H1 (cell line): ENCODE measurements around the gene SNAPC2. TPM values are rescaled to one million over a fixed set of nuclear protein-coding genes. Genes with fewer than 3 reads are reported as not detected.

Source experiments
- ATF2 ChIP-seq: IDR thresholded peaks from 2 replicates; pipeline ENCODE4 v1.6.1; 2012; ENCODE audit warnings: low read length, inconsistent platforms
- CBX5 ChIP-seq: fragments of 300-800, 300-1000 bp; sonication (generic); IDR thresholded peaks from 2 replicates; pipeline ENCODE4 v1.7.1; 2016; ENCODE audit warnings: antibody characterized with exemption, low read length, low read depth
- CBX8 ChIP-seq: fragments of 300-800, 300-1000 bp; sonication (generic); IDR thresholded peaks from 2 replicates; pipeline ENCODE4 v1.7.1; 2016; ENCODE audit warnings: low read depth, low read length, borderline replicate concordance
- CEBPB ChIP-seq: IDR thresholded peaks from 2 replicates; pipeline ENCODE4 v1.6.1; 2012; ENCODE audit warnings: low read depth, low read length
- CHD2 ChIP-seq: IDR thresholded peaks from 2 replicates; pipeline ENCODE4 v1.6.1; 2012; ENCODE audit warnings: low read length, improper control_type of control experiment
- CTBP2 ChIP-seq: IDR thresholded peaks from 2 replicates; pipeline ENCODE4 v1.7.0; 2011; ENCODE audit warnings: borderline replicate concordance, mild to moderate bottlenecking, moderate library complexity, mixed read lengths, low read length; ENCODE audit not compliant: insufficient read depth, insufficient read length
- EZH2 ChIP-seq: fragments of 200-600 bp; sonication (generic); IDR thresholded peaks from 2 replicates; pipeline ENCODE4 v1.7.1; 2012; ENCODE audit warnings: low read depth, mild to moderate bottlenecking, moderate library complexity, low read length, inconsistent platforms; ENCODE audit not compliant: severe bottlenecking
- GABPA ChIP-seq: IDR thresholded peaks from 2 replicates; pipeline ENCODE4 v1.6.1; 2011; ENCODE audit warnings: mild to moderate bottlenecking, low read length, moderate library complexity, borderline replicate concordance; ENCODE audit not compliant: insufficient read depth
- KDM1A ChIP-seq: fragments of 200-600, 300-600 bp; sonication (generic); IDR thresholded peaks from 2 replicates; pipeline ENCODE4 v1.7.1; 2016; ENCODE audit warnings: mild to moderate bottlenecking, low read length, borderline replicate concordance
- NANOG ChIP-seq: IDR thresholded peaks from 2 replicates; pipeline ENCODE4 v1.6.1; 2011; ENCODE audit warnings: low read length, low read depth, mild to moderate bottlenecking, inconsistent platforms; ENCODE audit not compliant: insufficient read depth, poor library complexity, severe bottlenecking
- POU5F1 ChIP-seq: IDR thresholded peaks from 2 replicates; pipeline ENCODE4 v1.6.1; 2011; ENCODE audit warnings: low read depth, mild to moderate bottlenecking, low read length, moderate library complexity
- RAD21 ChIP-seq, 2 experiments: IDR thresholded peaks in 1 of 2; conservative IDR thresholded peaks in 1 of 2; 2 replicates each; pipeline ENCODE4 v1.6.1; 2011; ENCODE audit warnings: low read depth in 2 of 2, low read length in 2 of 2, improper control_type of control experiment in 1 of 2, inconsistent platforms in 1 of 2, mild to moderate bottlenecking in 1 of 2, moderate library complexity in 1 of 2
- SRF ChIP-seq: IDR thresholded peaks from 2 replicates; pipeline ENCODE4 v1.6.1; 2011; ENCODE audit warnings: mild to moderate bottlenecking, low read depth, low read length, moderate library complexity
- TAF7 ChIP-seq: optimal IDR thresholded peaks from 2 replicates; pipeline ENCODE3; 2011; ENCODE audit warnings: low read depth, mild to moderate bottlenecking, inconsistent platforms, low read length, moderate library complexity, borderline replicate concordance
- TCF12 ChIP-seq: IDR thresholded peaks from 2 replicates; pipeline ENCODE4 v1.6.1; 2011; ENCODE audit warnings: low read depth, mild to moderate bottlenecking, low read length
- TEAD4 ChIP-seq: IDR thresholded peaks from 2 replicates; pipeline ENCODE4 v1.6.1; 2012; ENCODE audit warnings: low read depth, low read length, inconsistent platforms, mixed read lengths
- ZNF274 ChIP-seq: IDR thresholded peaks from 2 replicates; pipeline ENCODE4 v1.7.0; 2012; ENCODE audit warnings: low read length, borderline replicate concordance; ENCODE audit errors: extremely low read depth
- polyA plus RNA-seq, 7 experiments: library from polyadenylated mRNA; depleted of rRNA in 3 of 7; stranded (reverse) in 5 of 7; unstranded in 2 of 7; fragments of >200 nt in 5 of 7; fragments of 200-250 nt in 2 of 7; gene quantifications; 1 replicate in 5 of 7; 2 replicates in 1 of 7; 4 replicates in 1 of 7; pipeline versions ENCODE4 v1.2.1 to v1.2.3, GENCODE V29; 2011 to 2013; ENCODE audit warnings: missing spikeins in 2 of 7, mixed read lengths in 2 of 7
- total RNA-seq: library from RNA; stranded (reverse); fragmentation: NEBNext Ultra II Directional; extraction: Animal tissue kit (Norgen Biotek cat#: 25700); gene quantifications from 2 replicates; pipeline ENCODE4 v1.2.1, GENCODE V29; 2021
- TF ChIP-seq, protein P1 (sequence below): IDR thresholded peaks from 2 replicates; pipeline ENCODE4 v1.6.1; 2012; ENCODE audit warnings: inconsistent platforms
- TF ChIP-seq, protein P2 (sequence below): IDR thresholded peaks from 2 replicates; pipeline ENCODE4 v1.6.1; 2011; ENCODE audit warnings: low read length, improper control_type of control experiment

SNAPC2 gene
- total and polyA plus RNA-seq, 2 of the 8 experiments (the other 6 are each of a cell fraction or from before 2014, with no cell fraction given) = 18.2 to 20.3 TPM

DNA sequence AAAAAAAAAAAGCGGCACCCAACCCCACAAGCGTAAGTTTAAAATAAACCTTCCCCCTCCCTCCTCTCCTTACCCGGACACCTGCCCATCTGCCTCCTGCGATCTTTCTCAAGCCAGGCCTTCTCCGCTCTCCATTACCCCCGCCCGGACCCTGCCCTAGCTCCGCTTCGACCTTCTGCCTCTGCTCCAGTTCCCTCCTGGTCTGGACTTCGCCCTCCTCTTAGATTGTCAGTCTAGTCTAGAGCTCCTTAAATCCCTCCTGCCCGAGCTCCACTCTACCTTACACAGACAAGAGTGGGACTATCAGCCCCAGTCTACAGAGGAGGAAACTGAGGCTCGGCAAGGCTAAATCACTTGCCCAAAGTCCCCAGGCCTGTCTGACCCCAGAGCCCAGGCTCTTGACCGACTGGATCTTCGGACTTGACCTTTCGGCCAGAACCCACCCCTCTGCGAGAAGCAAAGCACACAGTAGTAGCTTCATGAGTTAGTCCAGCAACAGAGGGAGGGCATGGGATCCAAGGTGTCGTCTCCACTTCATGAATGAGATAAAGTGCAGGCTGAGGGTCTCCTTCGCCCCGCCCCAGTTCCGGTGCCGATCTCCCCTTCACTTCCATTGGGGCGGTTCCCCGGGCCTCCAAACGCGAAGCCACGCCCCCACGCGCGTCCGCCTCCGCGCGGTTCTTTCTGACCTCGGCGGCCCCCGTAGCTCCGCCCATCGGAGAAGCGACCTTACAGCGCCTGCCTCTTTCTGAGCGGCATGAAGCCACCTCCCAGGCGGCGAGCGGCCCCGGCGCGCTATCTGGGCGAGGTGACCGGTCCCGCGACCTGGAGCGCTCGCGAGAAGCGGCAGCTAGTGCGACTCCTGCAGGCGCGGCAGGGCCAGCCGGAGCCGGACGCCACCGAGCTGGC is at the start of gene SNAPC2 (continued):
- no peak for TF ChIP-seq ATF2
- TF ChIP-seq CHD2 = peak; percentile 87
- no peak; the same call in 1 of the 2 replicates for TF ChIP-seq CEBPB
- no peak for TF ChIP-seq ZNF274
- TF ChIP-seq CTBP2 = no peak
- no peak for TF ChIP-seq CBX8
- no peak for TF ChIP-seq NANOG
- TF ChIP-seq, protein P1, sequence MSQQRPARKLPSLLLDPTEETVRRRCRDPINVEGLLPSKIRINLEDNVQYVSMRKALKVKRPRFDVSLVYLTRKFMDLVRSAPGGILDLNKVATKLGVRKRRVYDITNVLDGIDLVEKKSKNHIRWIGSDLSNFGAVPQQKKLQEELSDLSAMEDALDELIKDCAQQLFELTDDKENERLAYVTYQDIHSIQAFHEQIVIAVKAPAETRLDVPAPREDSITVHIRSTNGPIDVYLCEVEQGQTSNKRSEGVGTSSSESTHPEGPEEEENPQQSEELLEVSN = 0 out of 2 replicates have a peak, but pooled peaks have one; percentile 21
- no peak for TF ChIP-seq TEAD4
- TF ChIP-seq CBX5 = no peak
- no peak for TF ChIP-seq SRF
- TF ChIP-seq EZH2 = no peak
- no peak for TF ChIP-seq POU5F1
- TF ChIP-seq GABPA = no peak
- no peak for TF ChIP-seq KDM1A
- 0 out of 4 replicates have a peak, but pooled peaks of 1 of the 2 experiments have one; percentile 2 for TF ChIP-seq RAD21 (IDR thresholded peaks at IDR 0.05 in 1 of 2, conservative IDR thresholded peaks at IDR 0.05 in 1 of 2; ENCODE audit: low read depth in 2 of 2, low read length in 2 of 2)
- no peak for TF ChIP-seq TCF12
- no peak for TF ChIP-seq TAF7
- TF ChIP-seq, protein P2, sequence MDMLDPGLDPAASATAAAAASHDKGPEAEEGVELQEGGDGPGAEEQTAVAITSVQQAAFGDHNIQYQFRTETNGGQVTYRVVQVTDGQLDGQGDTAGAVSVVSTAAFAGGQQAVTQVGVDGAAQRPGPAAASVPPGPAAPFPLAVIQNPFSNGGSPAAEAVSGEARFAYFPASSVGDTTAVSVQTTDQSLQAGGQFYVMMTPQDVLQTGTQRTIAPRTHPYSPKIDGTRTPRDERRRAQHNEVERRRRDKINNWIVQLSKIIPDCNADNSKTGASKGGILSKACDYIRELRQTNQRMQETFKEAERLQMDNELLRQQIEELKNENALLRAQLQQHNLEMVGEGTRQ = no peak
